ENCODE measurements around the gene TSHZ1.
A peak's percentile ranks its signal among the peaks of the same experiment; 100 is the strongest.

TSHZ1 gene

GRCh38 chr18:75244351-75245313, 34.0 kb downstream of the TSHZ1 start:
- Histone ChIP-seq H3K36me3 (ENCODE audit: insufficient read depth, low read length) (no peaks in the 10 kb centered on the region), H3K4me3 (ENCODE audit: low read length) (no peak overlapping the region), H3K27me3 (ENCODE audit: insufficient read depth, low read length) (no peaks in the 10 kb centered on the region), H2AFZ (ENCODE audit: low read depth, low read length) (no peak overlapping the region), H3K4me1 (ENCODE audit: insufficient read depth, low read length) (no peaks in the 10 kb centered on the region), H3K9me3 (ENCODE audit: low read length) (peaks cover 2% of the 10 kb centered on the region)

- Histone ChIP-seq H3K27me3 (ENCODE audit: insufficient read depth, low read length) (no peaks in the 10 kb centered on the region), H3K9me3 (ENCODE audit: low read length) (no peaks in the 10 kb centered on the region), H3K4me3 (ENCODE audit: low read length) (no peak overlapping the region), H2AFZ (ENCODE audit: low read depth, low read length) (no peak overlapping the region), H3K4me1 (ENCODE audit: insufficient read depth, low read length) (no peaks in the 10 kb centered on the region), H3K36me3 (ENCODE audit: insufficient read depth, low read length) (no peaks in the 10 kb centered on the region)
Measured at GRCh38 chr18:75246721-75247610, 36.4 kb downstream of the TSHZ1 start.

GRCh38 chr18:75247611-75248421, 37.2 kb downstream of the TSHZ1 start:
- peak overlapping the region; percentile 5 for H3K4me3 ChIP-seq (ENCODE audit: low read length)

GRCh38 chr18:75248426-75249174, 38.0 kb downstream of the TSHZ1 start:
- H3K36me3 ChIP-seq (ENCODE audit: insufficient read depth, low read length): no peaks in the 10 kb centered on the region
- H3K4me3 ChIP-seq (ENCODE audit: low read length): no peak overlapping the region
- no peaks in the 10 kb centered on the region for H3K4me1 ChIP-seq (ENCODE audit: insufficient read depth, low read length)
- H3K27me3 ChIP-seq (ENCODE audit: insufficient read depth, low read length): no peaks in the 10 kb centered on the region
- no peak overlapping the region for H2AFZ ChIP-seq (ENCODE audit: low read depth, low read length)
- no peaks in the 10 kb centered on the region for H3K9me3 ChIP-seq (ENCODE audit: low read length)

More at GRCh38 chr18:75247611-75248421, 37.2 kb downstream of the TSHZ1 start:
- no peaks in the 10 kb centered on the region for H3K4me1 ChIP-seq (ENCODE audit: insufficient read depth, low read length)
- no peaks in the 10 kb centered on the region for H3K36me3 ChIP-seq (ENCODE audit: insufficient read depth, low read length)
- no peaks in the 10 kb centered on the region for H3K9me3 ChIP-seq (ENCODE audit: low read length)
- H3K27me3 ChIP-seq (ENCODE audit: insufficient read depth, low read length): no peaks in the 10 kb centered on the region
- no peak overlapping the region for H2AFZ ChIP-seq (ENCODE audit: low read depth, low read length)

GRCh38 chr18:75249175-75249518, 38.5 kb downstream of the TSHZ1 start:
- no peaks in the 10 kb centered on the region for H3K27me3 ChIP-seq (ENCODE audit: insufficient read depth, low read length)
- no peak overlapping the region for H3K4me3 ChIP-seq (ENCODE audit: low read length)
- no peaks in the 10 kb centered on the region for H3K9me3 ChIP-seq (ENCODE audit: low read length)
- no peaks in the 10 kb centered on the region for H3K36me3 ChIP-seq (ENCODE audit: insufficient read depth, low read length)
- H3K4me1 ChIP-seq (ENCODE audit: insufficient read depth, low read length): no peaks in the 10 kb centered on the region
- H2AFZ ChIP-seq (ENCODE audit: low read depth, low read length): no peak overlapping the region

GRCh38 chr18:75249672-75250470, 39.3 kb downstream of the TSHZ1 start:
- Histone ChIP-seq H3K4me1 (ENCODE audit: insufficient read depth, low read length) (no peaks in the 10 kb centered on the region), H2AFZ (ENCODE audit: low read depth, low read length) (no peak overlapping the region), H3K4me3 (ENCODE audit: low read length) (no peak overlapping the region), H3K9me3 (ENCODE audit: low read length) (no peaks in the 10 kb centered on the region), H3K36me3 (ENCODE audit: insufficient read depth, low read length) (no peaks in the 10 kb centered on the region), H3K27me3 (ENCODE audit: insufficient read depth, low read length) (no peaks in the 10 kb centered on the region)

GRCh38 chr18:75250471-75250821, 39.8 kb downstream of the TSHZ1 start:
- H3K27me3 ChIP-seq (ENCODE audit: insufficient read depth, low read length): no peaks in the 10 kb centered on the region
- no peaks in the 10 kb centered on the region for H3K4me1 ChIP-seq (ENCODE audit: insufficient read depth, low read length)
- H3K36me3 ChIP-seq (ENCODE audit: insufficient read depth, low read length): no peaks in the 10 kb centered on the region
- no peak overlapping the region for H3K4me3 ChIP-seq (ENCODE audit: low read length)
- H3K9me3 ChIP-seq (ENCODE audit: low read length): no peaks in the 10 kb centered on the region
- H2AFZ ChIP-seq (ENCODE audit: low read depth, low read length): no peak overlapping the region

- Histone ChIP-seq H3K9me3 (ENCODE audit: low read length) (no peaks in the 10 kb centered on the region), H3K4me3 (ENCODE audit: low read length) (no peak overlapping the region), H3K4me1 (ENCODE audit: insufficient read depth, low read length) (no peaks in the 10 kb centered on the region), H3K27me3 (ENCODE audit: insufficient read depth, low read length) (no peaks in the 10 kb centered on the region), H2AFZ (ENCODE audit: low read depth, low read length) (no peak overlapping the region), H3K36me3 (ENCODE audit: insufficient read depth, low read length) (no peaks in the 10 kb centered on the region)
Measured at GRCh38 chr18:75251466-75251865, 40.9 kb downstream of the TSHZ1 start.

GRCh38 chr18:75252136-75252535, 41.5 kb downstream of the TSHZ1 start:
- Histone ChIP-seq H3K4me3 (ENCODE audit: low read length) (no peak overlapping the region), H3K9me3 (ENCODE audit: low read length) (no peaks in the 10 kb centered on the region), H2AFZ (ENCODE audit: low read depth, low read length) (no peak overlapping the region), H3K36me3 (ENCODE audit: insufficient read depth, low read length) (no peaks in the 10 kb centered on the region), H3K4me1 (ENCODE audit: insufficient read depth, low read length) (no peaks in the 10 kb centered on the region), H3K27me3 (ENCODE audit: insufficient read depth, low read length) (no peaks in the 10 kb centered on the region)

- peaks cover 3% of the 10 kb centered on the region for H3K4me1 ChIP-seq (ENCODE audit: insufficient read depth, low read length)
- no peak overlapping the region for H3K4me3 ChIP-seq (ENCODE audit: low read length)
- H3K9me3 ChIP-seq (ENCODE audit: low read length): no peaks in the 10 kb centered on the region
- no peaks in the 10 kb centered on the region for H3K27me3 ChIP-seq (ENCODE audit: insufficient read depth, low read length)
- no peaks in the 10 kb centered on the region for H3K36me3 ChIP-seq (ENCODE audit: insufficient read depth, low read length)
- no peak overlapping the region for H2AFZ ChIP-seq (ENCODE audit: low read depth, low read length)
Measured at GRCh38 chr18:75253043-75253442, 42.4 kb downstream of the TSHZ1 start.

- no peaks in the 10 kb centered on the region for H3K9me3 ChIP-seq (ENCODE audit: low read length)
- H3K27me3 ChIP-seq (ENCODE audit: insufficient read depth, low read length): no peaks in the 10 kb centered on the region
- peaks cover 3% of the 10 kb centered on the region for H3K4me1 ChIP-seq (ENCODE audit: insufficient read depth, low read length)
- no peak overlapping the region for H3K4me3 ChIP-seq (ENCODE audit: low read length)
- H3K36me3 ChIP-seq (ENCODE audit: insufficient read depth, low read length): no peaks in the 10 kb centered on the region
- H2AFZ ChIP-seq (ENCODE audit: low read depth, low read length): no peak overlapping the region
Measured at GRCh38 chr18:75253784-75254183, 43.2 kb downstream of the TSHZ1 start.

GRCh38 chr18:75255094-75255493, 44.5 kb downstream of the TSHZ1 start:
- H3K4me1 ChIP-seq (ENCODE audit: insufficient read depth, low read length): peaks cover 3% of the 10 kb centered on the region
- no peaks in the 10 kb centered on the region for H3K36me3 ChIP-seq (ENCODE audit: insufficient read depth, low read length)
- H3K9me3 ChIP-seq (ENCODE audit: low read length): no peaks in the 10 kb centered on the region
- H2AFZ ChIP-seq (ENCODE audit: low read depth, low read length): no peak overlapping the region
- H3K27me3 ChIP-seq (ENCODE audit: insufficient read depth, low read length): no peaks in the 10 kb centered on the region
- H3K4me3 ChIP-seq (ENCODE audit: low read length): no peak overlapping the region
